Activated CD4-positive, CD25-positive, alpha-beta regulatory T cell treated with anti-CD3 and anti-CD28 coated beads, Interleukin-2, amount 50 U/mL, for 72 hours (primary cell): ENCODE data around the gene SPEF2.

Source experiments
- DNase-seq: peaks from one replicate; pipeline ENCODE4 v3.0.0; 2021

The SPEF2 gene

GRCh38 chr5:35857606-35858205 is 240.0 kb downstream of the SPEF2 start:
- DNase-seq, result no peak

GRCh38 chr5:35859101-35859661 is 241.5 kb downstream of the SPEF2 start:
- no peak for DNase-seq

DNA sequence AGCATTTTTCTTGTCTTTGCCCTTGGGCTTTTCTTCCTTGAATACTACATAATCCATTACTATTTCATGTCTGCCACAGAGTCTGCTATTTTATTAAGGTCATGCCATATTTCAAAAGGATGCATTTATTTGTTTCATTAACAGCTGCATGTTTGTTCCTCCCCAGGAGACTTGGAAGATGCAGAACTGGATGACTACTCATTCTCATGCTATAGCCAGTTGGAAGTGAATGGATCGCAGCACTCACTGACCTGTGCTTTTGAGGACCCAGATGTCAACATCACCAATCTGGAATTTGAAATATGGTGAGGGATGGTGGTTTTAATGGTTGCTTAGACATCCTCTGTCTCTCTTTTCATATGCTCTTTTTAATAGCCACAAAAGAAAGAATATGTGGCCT is 243.0 kb downstream of the SPEF2 start:
- DNase-seq, result no peak

DNA sequence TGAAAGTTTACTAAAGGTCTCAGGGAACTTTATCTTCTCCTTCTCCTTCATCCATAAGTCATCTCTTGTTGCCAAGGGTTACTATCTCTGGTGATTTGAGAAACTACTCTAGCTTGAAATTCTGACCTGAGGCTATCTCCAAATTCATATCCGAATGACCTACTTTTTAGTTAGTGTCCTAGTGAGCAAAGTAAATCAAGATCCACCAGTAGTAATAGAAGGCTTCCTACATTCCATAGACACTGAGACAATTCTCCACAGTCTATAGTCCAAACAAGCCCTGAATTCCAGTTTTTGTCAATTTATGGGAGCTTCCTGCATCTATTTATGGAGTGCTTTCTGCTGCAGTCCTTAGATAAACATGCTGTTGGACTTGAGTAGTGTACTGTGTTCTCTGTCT is 244.1 kb downstream of the SPEF2 start:
- no peak for DNase-seq

- DNase-seq, result no peak
Observed at GRCh38 chr5:35862126-35862525, 244.5 kb downstream of the SPEF2 start.

GRCh38 chr5:35863159-35863558 is 245.5 kb downstream of the SPEF2 start:
- DNase-seq, result no peak
